IMR-90 (cell line): ENCODE measurements around the gene RHBDD1. TPM values are rescaled to one million over a fixed set of nuclear protein-coding genes. Genes with fewer than 3 reads are reported as not detected.

Experiments used
- ATAC-seq: fragments of 200-7000 bp; cut with Tn5 transposase; 2 replicates; pipeline ENCODE4 v1.9.1; 2020; ENCODE audit warnings: low read depth, mild to moderate bottlenecking, moderate library complexity
- BruUV-seq: library from RNA; stranded (reverse); fragments of 400-500 nt; replicated peaks from 2 replicates; lab custom pipeline; 2021; lab: Mats Ljungman, UMichigan
- CTCF ChIA-PET: fragments of 300-600 bp; formaldehyde crosslinking; extraction: SDS; loops from one replicate; lab custom pipeline; 2021; ENCODE audit warnings: antibody characterized with exemption; lab: Yijun Ruan, JAX
- POLR2A ChIA-PET: fragments of 300-600 bp; sonication (Branson Sonifier 250); formaldehyde crosslinking; loops from one replicate; lab custom pipeline; 2022; ENCODE audit warnings: antibody characterized with exemption; ENCODE audit not compliant: unreplicated experiment; lab: Charles Lee
- DNase-seq: peaks from one replicate; pipeline ENCODE4 v3.0.0; 2013
- H2AFZ ChIP-seq: replicated peaks from 2 replicates; pipeline ENCODE3; 2013; ENCODE audit warnings: low read length, mild to moderate bottlenecking; ENCODE audit not compliant: poor library complexity
- H2AK5ac ChIP-seq: 2 replicates; pipeline ENCODE4 v1.6.1; 2013; ENCODE audit warnings: low read depth, low read length, inconsistent platforms
- H2AK9ac ChIP-seq: replicated peaks from 2 replicates; pipeline ENCODE3; 2013; ENCODE audit warnings: mild to moderate bottlenecking, low read depth, low read length, moderate library complexity; ENCODE audit not compliant: poor library complexity
- H2BK120ac ChIP-seq: 2 replicates; pipeline ENCODE4 v1.6.1; 2013; ENCODE audit warnings: low read depth, low read length, inconsistent platforms
- H2BK15ac ChIP-seq: 3 replicates; pipeline ENCODE4 v1.6.1; 2013; ENCODE audit warnings: low read depth, low read length, inconsistent platforms
- H2BK20ac ChIP-seq: 2 replicates; pipeline ENCODE4 v1.6.1; 2013; ENCODE audit warnings: low read depth, mild to moderate bottlenecking, inconsistent platforms, low read length, moderate library complexity
- H2BK5ac ChIP-seq: 2 replicates; pipeline ENCODE4 v1.6.1; 2013; ENCODE audit warnings: mild to moderate bottlenecking, low read depth, low read length, inconsistent platforms; ENCODE audit not compliant: poor library complexity, severe bottlenecking
- H3K14ac ChIP-seq: replicated peaks from 2 replicates; pipeline ENCODE4 v1.6.1; 2013; ENCODE audit warnings: low read depth, low read length, inconsistent platforms
- H3K18ac ChIP-seq: 2 replicates; pipeline ENCODE4 v1.6.1; 2013; ENCODE audit warnings: low read depth, low read length, control low read depth
- H3K23ac ChIP-seq: 2 replicates; pipeline ENCODE4 v1.6.1; 2013; ENCODE audit warnings: low read depth, low read length, inconsistent platforms
- H3K27ac ChIP-seq: 2 replicates; pipeline ENCODE4 v1.5.1; 2013; ENCODE audit warnings: mild to moderate bottlenecking, control low read depth, low read length; ENCODE audit not compliant: insufficient read depth
- H3K27me3 ChIP-seq: 2 replicates; pipeline ENCODE4 v1.6.1; 2013; ENCODE audit warnings: low read length; ENCODE audit not compliant: control insufficient read depth, insufficient read depth
- H3K36me3 ChIP-seq: 2 replicates; pipeline ENCODE4 v1.6.1; 2013; ENCODE audit warnings: low read length, mixed read lengths; ENCODE audit not compliant: control insufficient read depth, insufficient read depth
- H3K4ac ChIP-seq: 2 replicates; pipeline ENCODE4 v1.6.1; 2013; ENCODE audit warnings: low read depth, low read length, inconsistent platforms
- H3K4me1 ChIP-seq: 2 replicates; pipeline ENCODE4 v1.6.1; 2013; ENCODE audit warnings: low read length, mixed read lengths; ENCODE audit not compliant: control insufficient read depth, insufficient read depth
- H3K4me2 ChIP-seq: 2 replicates; pipeline ENCODE4 v1.6.1; 2013; ENCODE audit warnings: low read depth, mild to moderate bottlenecking, control low read depth, low read length, moderate library complexity
- H3K4me3 ChIP-seq: 2 replicates; pipeline ENCODE4 v1.5.1; 2013; ENCODE audit warnings: low read depth, mild to moderate bottlenecking, control low read depth, low read length, moderate library complexity; ENCODE audit not compliant: insufficient read depth
- H3K56ac ChIP-seq: 2 replicates; pipeline ENCODE4 v1.6.1; 2013; ENCODE audit warnings: low read length, inconsistent platforms; ENCODE audit not compliant: insufficient read depth; ENCODE audit errors: extremely low read depth
- H3K79me1 ChIP-seq, 2 experiments: 2 replicates each; pipeline ENCODE4 v1.6.1; 2013; ENCODE audit warnings: low read length in 2 of 2, inconsistent platforms in 1 of 2, low read depth in 1 of 2
- H3K9ac ChIP-seq: 2 replicates; pipeline ENCODE4 v1.6.1; 2013; ENCODE audit warnings: low read depth, low read length, control low read depth
- H3K9me1 ChIP-seq: 2 replicates; pipeline ENCODE4 v1.6.1; 2013; ENCODE audit warnings: low read length, inconsistent platforms; ENCODE audit not compliant: insufficient read depth
- H3K9me3 ChIP-seq: 2 replicates; pipeline ENCODE4 v1.6.1; 2013; ENCODE audit warnings: low read length; ENCODE audit not compliant: control insufficient read depth, insufficient read depth
- H4K20me1 ChIP-seq: 2 replicates; pipeline ENCODE4 v1.6.1; 2013; ENCODE audit warnings: low read length, inconsistent platforms; ENCODE audit not compliant: insufficient read depth
- H4K5ac ChIP-seq: 2 replicates; pipeline ENCODE4 v1.6.1; 2013; ENCODE audit warnings: mild to moderate bottlenecking, low read depth, low read length, control low read depth
- H4K8ac ChIP-seq, 2 experiments: 2 replicates each; pipeline ENCODE4 v1.6.1; 2013; ENCODE audit warnings: low read depth in 2 of 2, low read length in 2 of 2, control low read depth in 1 of 2, inconsistent platforms in 1 of 2
- H4K91ac ChIP-seq: 2 replicates; pipeline ENCODE4 v1.6.1; 2013; ENCODE audit warnings: low read depth, low read length, inconsistent platforms; ENCODE audit not compliant: insufficient read depth
- BHLHE40 ChIP-seq: fragments of 150-350 bp; IDR thresholded peaks from 2 replicates; pipeline ENCODE4 v1.6.1; 2016; ENCODE audit warnings: mild to moderate bottlenecking, low read depth, low read length
- CEBPB ChIP-seq: IDR thresholded peaks from 2 replicates; pipeline ENCODE4 v1.6.1; 2012; ENCODE audit warnings: low read depth, low read length, improper control_type of control experiment
- CTCF ChIP-seq: conservative IDR thresholded peaks from 2 replicates; pipeline ENCODE4 v1.5.1; 2012; ENCODE audit warnings: mild to moderate bottlenecking, low read depth, low read length, improper control_type of control experiment
- ELK1 ChIP-seq: fragments of 150-350 bp; IDR thresholded peaks from 2 replicates; pipeline ENCODE4 v1.6.1; 2016; ENCODE audit warnings: low read depth, mild to moderate bottlenecking, low read length, moderate library complexity, borderline replicate concordance
- FOS ChIP-seq: fragments of 150-350 bp; IDR thresholded peaks from 2 replicates; pipeline ENCODE4 v1.6.1; 2016; ENCODE audit warnings: low read depth, low read length
- MAFK ChIP-seq: IDR thresholded peaks from 2 replicates; pipeline ENCODE4 v1.6.1; 2012; ENCODE audit warnings: low read depth, low read length, improper control_type of control experiment
- MAZ ChIP-seq: IDR thresholded peaks from 2 replicates; pipeline ENCODE4 v1.6.1; 2012; ENCODE audit warnings: low read depth, mild to moderate bottlenecking, low read length, improper control_type of control experiment, moderate library complexity, borderline replicate concordance
- NFE2L2 ChIP-seq: fragments of 150-350 bp; IDR thresholded peaks from 2 replicates; pipeline ENCODE4 v1.6.1; 2016; ENCODE audit warnings: low read depth, mild to moderate bottlenecking, low read length
- POLR2A ChIP-seq: IDR thresholded peaks from 2 replicates; pipeline ENCODE4 v1.6.1; 2012; ENCODE audit warnings: mild to moderate bottlenecking, low read depth, low read length
- RAD21 ChIP-seq: IDR thresholded peaks from 2 replicates; pipeline ENCODE4 v1.6.1; 2012; ENCODE audit warnings: low read length, improper control_type of control experiment
- RCOR1 ChIP-seq: IDR thresholded peaks from 2 replicates; pipeline ENCODE4 v1.6.1; 2012; ENCODE audit warnings: mild to moderate bottlenecking, low read length, improper control_type of control experiment; ENCODE audit not compliant: insufficient replicate concordance
- RFX5 ChIP-seq: IDR thresholded peaks from 2 replicates; pipeline ENCODE4 v1.8.0; 2012; ENCODE audit warnings: low read depth, mild to moderate bottlenecking, low read length, moderate library complexity
- SMC3 ChIP-seq: fragments of 150-350 bp; IDR thresholded peaks from 2 replicates; pipeline ENCODE4 v1.6.1; 2016; ENCODE audit warnings: low read depth, mild to moderate bottlenecking, antibody characterized with exemption, low read length, moderate library complexity
- WGBS, 2 experiments: methylation state at CpG; one replicate each; pipeline versions ENCODE4 v1.1.5 to v1.1.7; 2013; ENCODE audit warnings: missing lambda C conversion rate in 2 of 2; ENCODE audit not compliant: insufficient read length in 1 of 2; ENCODE audit errors: extremely low coverage in 2 of 2; 5-methylcytosine and 5-hydroxymethylcytosine counted together
- dilution Hi-C: fragments of 300-500 bp; cut with HindIII; formaldehyde crosslinking; loops from one replicate; pipeline ENCODE4 v1.14.3; 2018; ENCODE audit warnings: low sequenced_read_pairs; ENCODE audit not compliant: unreplicated experiment
- in situ Hi-C: fragments of 300-500 bp; cut with MboI; formaldehyde crosslinking; loops from 3 replicates; pipeline ENCODE4 v1.14.3; 2019; ENCODE audit warnings: low sequenced_read_pairs, inconsistent platforms, mixed read lengths
- intact Hi-C: fragments of 100-400 bp; cut with micrococcal nuclease; formaldehyde crosslinking; loops from 2 replicates; pipeline ENCODE4 v1.10.0; 2022
- polyA plus RNA-seq, 3 experiments: library from polyadenylated mRNA; depleted of rRNA; stranded (reverse); fragments of >200 nt; gene quantifications; 2 replicates each; pipeline ENCODE4 v1.2.3, GENCODE V29; 2012; ENCODE audit warnings: low replicate concordance in 1 of 3
- total RNA-seq: library from RNA; depleted of rRNA; stranded (reverse); fragments of >200 nt; gene quantifications from 2 replicates; pipeline ENCODE4 v1.2.3, GENCODE V29; 2012
- TF ChIP-seq, protein P1 (sequence below): fragments of 150-350 bp; IDR thresholded peaks from 2 replicates; pipeline ENCODE4 v1.6.1; 2017; ENCODE audit warnings: mild to moderate bottlenecking, antibody characterized with exemption, low read length, low read depth

The RHBDD1 gene
- total and polyA plus RNA-seq, 2 of the 4 experiments (the other 2 are of a cell fraction), result 9.7 to 14.0 TPM

DNA sequence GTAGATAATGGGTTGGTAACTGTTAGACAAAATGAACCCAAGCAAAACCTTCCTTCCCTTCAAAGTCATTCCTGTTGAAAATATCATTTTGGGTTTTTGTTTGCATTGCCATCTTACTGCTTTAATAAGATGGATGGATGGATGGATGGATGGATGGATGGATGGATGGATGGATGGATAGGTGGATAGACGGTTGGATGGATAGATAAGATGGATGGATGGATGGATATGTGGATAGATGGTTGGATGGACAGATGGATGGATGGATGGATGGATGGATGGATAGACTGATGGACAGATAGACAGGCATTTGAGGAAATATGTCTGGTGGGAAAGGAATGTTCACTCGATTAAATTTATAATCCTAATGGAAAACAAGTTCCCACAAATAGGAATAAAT is 194.9 kb downstream of the RHBDD1 start:
- no peaks in the 10 kb centered on the region for H3K4me1 ChIP-seq
- no peak overlapping the region for H3K4ac ChIP-seq
- no peak overlapping the region for H3K9ac ChIP-seq
- no peak overlapping the region for H3K4me3 ChIP-seq
- no peak overlapping the region for H3K27ac ChIP-seq
- no peak overlapping the region for H3K18ac ChIP-seq
- H3K14ac ChIP-seq, result no peak overlapping the region
- ChIA-PET POLR2A (no interaction called here), CTCF (no interaction called here)
- ATAC-seq, result no peak
- H3K23ac ChIP-seq, result no peak overlapping the region
- H2AK5ac ChIP-seq, result no peak overlapping the region
- H3K9me1 ChIP-seq, result no peaks in the 10 kb centered on the region
- 20% methylated on average over 1 of the region's 2 CpGs; no CpG with 5 or more reads in 1 of the 2 experiments for WGBS, 2 experiments
- no peak overlapping the region for H2AFZ ChIP-seq
- no peak overlapping the region for H2BK120ac ChIP-seq
- no peak overlapping the region for H2BK20ac ChIP-seq
- dilution Hi-C loops (no loop called here), in situ Hi-C loops (no loop called here), intact Hi-C loops (loop anchor here (5.0 kb wide), 1 partner anchor 77 kb away; no protein-coding TSS in a partner anchor)
- H3K4me2 ChIP-seq, result no peak overlapping the region
- no peaks in the 10 kb centered on the region for H3K36me3 ChIP-seq
- H4K20me1 ChIP-seq, result no peaks in the 10 kb centered on the region
- H3K56ac ChIP-seq, result no peak overlapping the region
- TF ChIP-seq RAD21, result no peak
- TF ChIP-seq ELK1, result no peak
- no peak for TF ChIP-seq RFX5
- TF ChIP-seq CTCF, result no peak
- TF ChIP-seq MAFK, result no peak
- TF ChIP-seq SMC3, result no peak
- no peak for TF ChIP-seq RCOR1
- TF ChIP-seq, protein P1, sequence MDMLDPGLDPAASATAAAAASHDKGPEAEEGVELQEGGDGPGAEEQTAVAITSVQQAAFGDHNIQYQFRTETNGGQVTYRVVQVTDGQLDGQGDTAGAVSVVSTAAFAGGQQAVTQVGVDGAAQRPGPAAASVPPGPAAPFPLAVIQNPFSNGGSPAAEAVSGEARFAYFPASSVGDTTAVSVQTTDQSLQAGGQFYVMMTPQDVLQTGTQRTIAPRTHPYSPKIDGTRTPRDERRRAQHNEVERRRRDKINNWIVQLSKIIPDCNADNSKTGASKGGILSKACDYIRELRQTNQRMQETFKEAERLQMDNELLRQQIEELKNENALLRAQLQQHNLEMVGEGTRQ, result no peak
- TF ChIP-seq CEBPB, result no peak
- TF ChIP-seq POLR2A, result no peak
- no peak for TF ChIP-seq MAZ
- no peak for TF ChIP-seq NFE2L2
- no peak for TF ChIP-seq FOS
- TF ChIP-seq BHLHE40, result no peak
- DNase-seq, result no peak
- no TSS peak for BruUV-seq
- no peak overlapping the region for H2AK9ac ChIP-seq
- no peak overlapping the region for H4K5ac ChIP-seq
- H4K91ac ChIP-seq, result no peak overlapping the region
- no peaks in the 10 kb centered on the region for H3K9me3 ChIP-seq
- no peak overlapping the region for H4K8ac ChIP-seq
- no peaks in the 10 kb centered on the region for H3K79me1 ChIP-seq
- H2BK5ac ChIP-seq, result peak overlapping the region; percentile 44
- H2BK15ac ChIP-seq, result no peak overlapping the region
- H3K27me3 ChIP-seq, result peaks cover 5% of the 10 kb centered on the region
